C1 segment of cervical spinal cord (tissue), 14 donors: ENCODE results near the gene IGSF9.

Source experiments
- DNase-seq, 14 donors: peaks; one replicate each; lab custom pipeline; 2025; lab: John Stamatoyannopoulos, UW

Gene IGSF9

GRCh38 chr1:159946242-159947187 is 1.1 kb upstream of the IGSF9 start:
- no peak for DNase-seq

- DNase-seq = no peak
Observed at GRCh38 chr1:159944623-159945455, 574 bp downstream of the IGSF9 start.

GRCh38 chr1:159943908-159944622 is 1.3 kb downstream of the IGSF9 start:
- DNase-seq = no peak

GRCh38 chr1:159943278-159943640 is 2.2 kb downstream of the IGSF9 start:
- no peak for DNase-seq

GRCh38 chr1:159942632-159943277 is 2.7 kb downstream of the IGSF9 start:
- DNase-seq = no peak

- no peak for DNase-seq
Observed at GRCh38 chr1:159941591-159942560, 3.5 kb downstream of the IGSF9 start.

GRCh38 chr1:159941141-159941540 is 4.3 kb downstream of the IGSF9 start:
- no peak for DNase-seq

GRCh38 chr1:159940006-159940620 is 5.3 kb downstream of the IGSF9 start:
- DNase-seq = no peak

GRCh38 chr1:159939678-159940002 is 5.8 kb downstream of the IGSF9 start:
- no peak for DNase-seq

GRCh38 chr1:159938905-159939677 is 6.3 kb downstream of the IGSF9 start:
- no peak for DNase-seq

GRCh38 chr1:159938211-159938852 is 7.1 kb downstream of the IGSF9 start:
- DNase-seq = no peak

GRCh38 chr1:159937054-159937750 is 8.2 kb downstream of the IGSF9 start:
- DNase-seq = no peak

GRCh38 chr1:159936273-159936904 is 9.0 kb downstream of the IGSF9 start:
- peak in 10 of 14 donors; percentile 8 to 54 (median 18) for DNase-seq

- no peak for DNase-seq
Observed at GRCh38 chr1:159935719-159936272, 9.6 kb downstream of the IGSF9 start.

GRCh38 chr1:159935305-159935704 is 10.1 kb downstream of the IGSF9 start:
- no peak for DNase-seq

GRCh38 chr1:159934136-159935039 is 11.0 kb downstream of the IGSF9 start:
- no peak for DNase-seq
